ENCODE data around the gene DNAJA2. TPM values are rescaled to one million over a fixed set of nuclear protein-coding genes. Genes with fewer than 3 reads are reported as not detected.
"Not testable (repeated sequence)": the region's sequence is repeated elsewhere in the genome, so short reads cannot be mapped to it uniquely, and the experiment has no call there.

Gene DNAJA2
- total RNA-seq, 1 donor = 101 TPM

GRCh38 chr16:47013172-47013571 is 39.7 kb upstream of the DNAJA2 start:
- DNase-seq (ENCODE audit: low read depth) = no peak

GRCh38 chr16:47010812-47011211 is 37.3 kb upstream of the DNAJA2 start:
- not testable (repeated sequence) for H3K4me3 ChIP-seq (ENCODE audit: low read depth, low read length); DNase-seq (ENCODE audit: low read depth)

More at GRCh38 chr16:47013172-47013571, 39.7 kb upstream of the DNAJA2 start:
- no peak overlapping the region for H3K4me3 ChIP-seq (ENCODE audit: low read depth, low read length)
- no peak for TF ChIP-seq CTCF (IDR thresholded peaks at IDR 0.05; ENCODE audit: insufficient read depth, low read depth, low read length)

GRCh38 chr16:47008612-47009011 is 35.1 kb upstream of the DNAJA2 start:
- TF ChIP-seq CTCF (IDR thresholded peaks at IDR 0.05; ENCODE audit: insufficient read depth, low read depth, low read length) = no peak
- no peak overlapping the region for H3K4me3 ChIP-seq (ENCODE audit: low read depth, low read length)
- no peak for DNase-seq (ENCODE audit: low read depth)

GRCh38 chr16:47008174-47008573 is 34.7 kb upstream of the DNAJA2 start:
- H3K4me3 ChIP-seq (ENCODE audit: low read depth, low read length) = no peak overlapping the region
- TF ChIP-seq CTCF (IDR thresholded peaks at IDR 0.05; ENCODE audit: insufficient read depth, low read depth, low read length) = no peak
- DNase-seq (ENCODE audit: low read depth) = no peak

GRCh38 chr16:47004652-47005051 is 31.2 kb upstream of the DNAJA2 start:
- TF ChIP-seq CTCF (IDR thresholded peaks at IDR 0.05; ENCODE audit: insufficient read depth, low read depth, low read length) = no peak
- DNase-seq (ENCODE audit: low read depth) = no peak
- no peak overlapping the region for H3K4me3 ChIP-seq (ENCODE audit: low read depth, low read length)

GRCh38 chr16:47000066-47000465 is 26.6 kb upstream of the DNAJA2 start:
- not testable (repeated sequence) for H3K4me3 ChIP-seq (ENCODE audit: low read depth, low read length); DNase-seq (ENCODE audit: low read depth)

GRCh38 chr16:46997844-46998243 is 24.4 kb upstream of the DNAJA2 start:
- TF ChIP-seq CTCF (IDR thresholded peaks at IDR 0.05; ENCODE audit: insufficient read depth, low read depth, low read length) = no peak
- no peak overlapping the region for H3K4me3 ChIP-seq (ENCODE audit: low read depth, low read length)
- no peak for DNase-seq (ENCODE audit: low read depth)

GRCh38 chr16:46996952-46997458 is 23.5 kb upstream of the DNAJA2 start:
- DNase-seq (ENCODE audit: low read depth) = no peak
- no peak overlapping the region for H3K4me3 ChIP-seq (ENCODE audit: low read depth, low read length)
- TF ChIP-seq CTCF (IDR thresholded peaks at IDR 0.05; ENCODE audit: insufficient read depth, low read depth, low read length) = no peak

Data from fibroblast of villous mesenchyme (primary cell).